Measurements from ENCODE around the gene OR1E2. TPM values are rescaled to one million over a fixed set of nuclear protein-coding genes. Genes with fewer than 3 reads are reported as not detected.
"Not testable (repeated sequence)": the region's sequence is repeated elsewhere in the genome, so short reads cannot be mapped to it uniquely, and the experiment has no call there.

Gene OR1E2
- not detected for total RNA-seq

DNA sequence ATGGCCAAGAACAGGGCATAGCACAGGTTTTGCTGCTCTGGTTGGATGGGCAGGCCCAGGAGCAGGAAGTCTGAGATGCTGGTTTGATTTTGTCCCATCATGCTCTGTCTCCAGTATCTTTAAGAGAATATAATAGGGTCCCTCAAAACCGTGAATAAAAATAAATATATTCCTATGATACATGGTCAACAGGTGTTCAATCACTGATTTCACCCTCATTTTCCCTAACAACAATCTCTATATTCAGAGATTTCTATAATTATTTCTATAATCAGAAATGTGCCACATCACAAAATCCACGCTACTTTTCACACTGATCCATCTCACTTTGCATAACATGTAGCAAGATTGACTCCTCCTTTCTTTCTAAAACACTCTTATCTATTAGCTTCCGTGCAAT is at the start of gene OR1E2:
Gene OR1E2, minus strand, starts transcription at position 101 of the 400 bp plus-strand sequence. Its CDS starts 0 bp downstream, at position 101.
- Histone ChIP-seq H3K4me1 (ENCODE audit: control insufficient read depth in 3 of 3, insufficient read depth in 3 of 3, low read length in 3 of 3) (no peaks in the 10 kb centered on the region), H3K9me3 (ENCODE audit: control insufficient read depth in 3 of 3, low read length in 3 of 3) (peaks cover 0 to 2% (median 0%) of the 10 kb centered on the region in 3 donors), H3K27ac (ENCODE audit: low read depth, low read length) (no peak within 1 kb of the TSS), H3K4me3 (ENCODE audit: low read length in 3 of 3) (no peak within 1 kb of the TSS), H3K27me3 (ENCODE audit: control insufficient read depth in 3 of 3, insufficient read depth in 3 of 3, low read length in 3 of 3) (no peaks in the 10 kb centered on the region), H3K9ac (ENCODE audit: low read depth in 1 of 3, low read length in 3 of 3) (no peak within 1 kb of the TSS), H3K36me3 (ENCODE audit: control insufficient read depth in 3 of 3, insufficient read depth in 3 of 3, low read length in 3 of 3) (no peaks in the 10 kb centered on the region)

GRCh38 chr17:3482852-3483251 is 49.2 kb upstream of the OR1E2 start:
- Histone ChIP-seq H3K9ac (ENCODE audit: low read depth in 1 of 3, low read length in 3 of 3) (no peak overlapping the region), H3K27ac (ENCODE audit: low read depth, low read length) (no peak overlapping the region), H3K4me1 (ENCODE audit: control insufficient read depth in 3 of 3, insufficient read depth in 3 of 3, low read length in 3 of 3) (no peaks in the 10 kb centered on the region), H3K36me3 (ENCODE audit: control insufficient read depth in 3 of 3, insufficient read depth in 3 of 3, low read length in 3 of 3) (peaks cover 0 to 5% (median 0%) of the 10 kb centered on the region in 3 donors), H3K27me3 (ENCODE audit: control insufficient read depth in 3 of 3, insufficient read depth in 3 of 3, low read length in 3 of 3) (no peaks in the 10 kb centered on the region), H3K4me3 (ENCODE audit: low read length in 3 of 3) (no peak overlapping the region), H3K9me3 (ENCODE audit: control insufficient read depth in 3 of 3, low read length in 3 of 3) (no peaks in the 10 kb centered on the region)

GRCh38 chr17:3479988-3480387 is 46.3 kb upstream of the OR1E2 start:
- H3K4me1 ChIP-seq (ENCODE audit: control insufficient read depth in 3 of 3, insufficient read depth in 3 of 3, low read length in 3 of 3), result peaks cover 0 to 3% (median 0%) of the 10 kb centered on the region in 3 donors
- H3K4me3 ChIP-seq (ENCODE audit: low read length in 3 of 3), result no peak overlapping the region
- H3K27ac ChIP-seq (ENCODE audit: low read depth, low read length), result no peak overlapping the region
- H3K9me3 ChIP-seq (ENCODE audit: control insufficient read depth in 3 of 3, low read length in 3 of 3), result no peaks in the 10 kb centered on the region
- H3K36me3 ChIP-seq (ENCODE audit: control insufficient read depth in 3 of 3, insufficient read depth in 3 of 3, low read length in 3 of 3), result peaks cover 0 to 5% (median 0%) of the 10 kb centered on the region in 3 donors
- no peak overlapping the region for H3K9ac ChIP-seq (ENCODE audit: low read depth in 1 of 3, low read length in 3 of 3)
- H3K27me3 ChIP-seq (ENCODE audit: control insufficient read depth in 3 of 3, insufficient read depth in 3 of 3, low read length in 3 of 3), result no peaks in the 10 kb centered on the region

DNA sequence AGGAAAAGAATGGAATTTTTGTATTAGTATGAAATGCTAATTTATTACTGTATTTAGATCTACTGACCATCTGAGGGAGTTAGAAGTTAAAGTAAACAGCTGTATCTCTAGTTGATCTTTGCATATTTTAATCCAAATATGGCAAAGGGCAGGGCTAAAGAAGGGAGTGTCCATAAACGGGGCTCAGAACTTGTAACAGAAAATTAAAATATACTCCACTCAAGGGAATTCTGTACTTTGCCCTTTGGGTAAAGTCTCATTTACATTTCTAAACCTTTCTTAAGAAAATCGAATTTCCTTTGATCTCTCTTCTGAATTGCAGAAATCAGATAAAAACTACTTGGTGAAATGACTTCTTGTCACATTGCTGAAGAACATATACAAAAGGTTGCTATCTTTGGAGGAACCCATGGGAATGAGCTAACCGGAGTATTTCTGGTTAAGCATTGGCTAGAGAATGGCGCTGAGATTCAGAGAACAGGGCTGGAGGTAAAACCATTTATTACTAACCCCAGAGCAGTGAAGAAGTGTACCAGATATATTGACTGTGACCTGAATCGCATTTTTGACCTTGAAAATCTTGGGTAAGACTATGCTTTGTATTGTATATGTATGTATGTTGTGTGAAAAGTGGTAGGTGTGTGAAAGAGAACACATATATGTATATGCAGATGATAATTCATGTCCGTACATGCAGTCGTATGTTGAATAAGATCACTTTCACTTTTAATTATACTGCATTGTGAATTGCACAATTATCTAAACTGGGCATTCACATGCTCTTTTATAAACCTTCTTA is 42.4 kb upstream of the OR1E2 start, which contains the start of gene ASPA:
Gene ASPA, plus strand, starts transcription at position 186 of the 799 bp plus-strand sequence. Its CDS starts 163 bp downstream, at position 349.
- Histone ChIP-seq H3K4me3 (ENCODE audit: low read length in 3 of 3) (peak within 1 kb of the TSS; percentile 64 to 92 (median 68)), H3K36me3 (ENCODE audit: control insufficient read depth in 3 of 3, insufficient read depth in 3 of 3, low read length in 3 of 3) (no peaks in the 10 kb centered on the region), H3K9me3 (ENCODE audit: control insufficient read depth in 3 of 3, low read length in 3 of 3) (no peaks in the 10 kb centered on the region), H3K27ac (ENCODE audit: low read depth, low read length) (peak within 1 kb of the TSS; percentile 69), H3K27me3 (ENCODE audit: control insufficient read depth in 3 of 3, insufficient read depth in 3 of 3, low read length in 3 of 3) (no peaks in the 10 kb centered on the region), H3K4me1 (ENCODE audit: control insufficient read depth in 3 of 3, insufficient read depth in 3 of 3, low read length in 3 of 3) (peaks cover 0 to 3% (median 0%) of the 10 kb centered on the region in 3 donors), H3K9ac (ENCODE audit: low read depth in 1 of 3, low read length in 3 of 3) (peak within 1 kb of the TSS; percentile 68 to 89 (median 75))

- H3K27me3 ChIP-seq (ENCODE audit: control insufficient read depth in 3 of 3, insufficient read depth in 3 of 3, low read length in 3 of 3), result no peaks in the 10 kb centered on the region
- H3K4me3 ChIP-seq (ENCODE audit: low read length in 3 of 3), result peak overlapping the region in 1 of 3 donors; percentile 92
- H3K9ac ChIP-seq (ENCODE audit: low read depth in 1 of 3, low read length in 3 of 3), result peak overlapping the region in 1 of 3 donors; percentile 68
- no peaks in the 10 kb centered on the region for H3K9me3 ChIP-seq (ENCODE audit: control insufficient read depth in 3 of 3, low read length in 3 of 3)
- H3K27ac ChIP-seq (ENCODE audit: low read depth, low read length), result peak overlapping the region; percentile 69
- H3K36me3 ChIP-seq (ENCODE audit: control insufficient read depth in 3 of 3, insufficient read depth in 3 of 3, low read length in 3 of 3), result no peaks in the 10 kb centered on the region
- H3K4me1 ChIP-seq (ENCODE audit: control insufficient read depth in 3 of 3, insufficient read depth in 3 of 3, low read length in 3 of 3), result peaks cover 0 to 3% (median 0%) of the 10 kb centered on the region in 3 donors
Observed at GRCh38 chr17:3475251-3475685, 41.6 kb upstream of the OR1E2 start.

- H3K36me3 ChIP-seq (ENCODE audit: control insufficient read depth in 3 of 3, insufficient read depth in 3 of 3, low read length in 3 of 3), result no peaks in the 10 kb centered on the region
- H3K9me3 ChIP-seq (ENCODE audit: control insufficient read depth in 3 of 3, low read length in 3 of 3), result no peaks in the 10 kb centered on the region
- no peak overlapping the region for H3K4me3 ChIP-seq (ENCODE audit: low read length in 3 of 3)
- H3K9ac ChIP-seq (ENCODE audit: low read depth in 1 of 3, low read length in 3 of 3), result no peak overlapping the region
- H3K27ac ChIP-seq (ENCODE audit: low read depth, low read length), result peak overlapping the region; percentile 69
- H3K4me1 ChIP-seq (ENCODE audit: control insufficient read depth in 3 of 3, insufficient read depth in 3 of 3, low read length in 3 of 3), result peaks cover 0 to 3% (median 0%) of the 10 kb centered on the region in 3 donors
- no peaks in the 10 kb centered on the region for H3K27me3 ChIP-seq (ENCODE audit: control insufficient read depth in 3 of 3, insufficient read depth in 3 of 3, low read length in 3 of 3)
Observed at GRCh38 chr17:3474212-3474611, 40.6 kb upstream of the OR1E2 start.

DNA sequence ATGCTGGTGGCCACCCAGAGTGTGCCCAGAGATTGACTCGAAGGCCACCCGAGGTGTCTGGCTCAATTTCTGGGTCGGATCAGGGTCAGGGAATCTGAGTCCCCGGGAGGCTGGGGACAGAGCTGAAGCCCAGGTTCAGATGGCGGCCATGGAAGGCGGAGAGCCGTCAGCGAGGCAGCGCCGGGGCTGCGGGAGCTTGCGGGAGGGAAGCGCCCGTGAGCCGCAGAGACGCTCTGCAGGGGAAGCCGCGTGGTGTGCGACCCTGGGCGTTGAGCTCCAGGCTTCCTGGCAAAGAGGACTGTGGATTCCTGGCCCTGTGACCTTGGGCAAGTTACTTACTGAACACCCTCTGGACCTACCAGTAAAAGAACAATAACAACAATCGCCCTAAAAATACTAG is 38.5 kb upstream of the OR1E2 start:
- H3K36me3 ChIP-seq (ENCODE audit: control insufficient read depth in 3 of 3, insufficient read depth in 3 of 3, low read length in 3 of 3), result no peaks in the 10 kb centered on the region
- H3K9me3 ChIP-seq (ENCODE audit: control insufficient read depth in 3 of 3, low read length in 3 of 3), result no peaks in the 10 kb centered on the region
- no peak overlapping the region for H3K27ac ChIP-seq (ENCODE audit: low read depth, low read length)
- peaks cover 0 to 3% (median 0%) of the 10 kb centered on the region in 3 donors for H3K4me1 ChIP-seq (ENCODE audit: control insufficient read depth in 3 of 3, insufficient read depth in 3 of 3, low read length in 3 of 3)
- no peak overlapping the region for H3K9ac ChIP-seq (ENCODE audit: low read depth in 1 of 3, low read length in 3 of 3)
- no peaks in the 10 kb centered on the region for H3K27me3 ChIP-seq (ENCODE audit: control insufficient read depth in 3 of 3, insufficient read depth in 3 of 3, low read length in 3 of 3)
- H3K4me3 ChIP-seq (ENCODE audit: low read length in 3 of 3), result no peak overlapping the region

DNA sequence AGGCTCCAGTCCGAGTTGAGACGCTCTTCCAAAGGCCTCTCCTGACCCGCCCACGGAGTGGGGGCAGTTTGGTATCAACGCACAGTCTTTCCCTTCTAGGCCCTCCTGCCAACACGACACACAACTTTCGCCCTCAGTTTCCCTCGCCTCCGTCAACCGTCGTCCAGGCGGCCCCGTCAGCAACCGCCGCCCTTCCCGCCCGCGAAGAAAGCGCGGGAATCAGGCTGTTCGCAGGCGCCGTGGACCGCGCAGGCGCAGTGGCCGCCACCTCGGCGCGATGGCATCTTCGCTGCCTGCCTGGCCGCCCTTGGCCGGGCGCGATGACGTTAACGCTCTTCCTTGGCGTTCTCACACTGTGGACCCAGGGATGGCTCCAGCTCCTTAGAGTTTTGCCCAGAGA is 38.0 kb upstream of the OR1E2 start, which contains the start of gene SPATA22:
Gene SPATA22, minus strand, starts transcription at position 221 of the 400 bp plus-strand sequence. CDS start 2,494 bp downstream, outside the sequence.
- Histone ChIP-seq H3K27ac (ENCODE audit: low read depth, low read length) (no peak within 1 kb of the TSS), H3K9me3 (ENCODE audit: control insufficient read depth in 3 of 3, low read length in 3 of 3) (no peaks in the 10 kb centered on the region), H3K9ac (ENCODE audit: low read depth in 1 of 3, low read length in 3 of 3) (no peak within 1 kb of the TSS), H3K27me3 (ENCODE audit: control insufficient read depth in 3 of 3, insufficient read depth in 3 of 3, low read length in 3 of 3) (no peaks in the 10 kb centered on the region), H3K36me3 (ENCODE audit: control insufficient read depth in 3 of 3, insufficient read depth in 3 of 3, low read length in 3 of 3) (no peaks in the 10 kb centered on the region), H3K4me3 (ENCODE audit: low read length in 3 of 3) (no peak within 1 kb of the TSS), H3K4me1 (ENCODE audit: control insufficient read depth in 3 of 3, insufficient read depth in 3 of 3, low read length in 3 of 3) (peaks cover 0 to 3% (median 0%) of the 10 kb centered on the region in 3 donors)

GRCh38 chr17:3469529-3469928 is 35.9 kb upstream of the OR1E2 start:
- Histone ChIP-seq H3K27ac (ENCODE audit: low read depth, low read length) (no peak overlapping the region), H3K9me3 (ENCODE audit: control insufficient read depth in 3 of 3, low read length in 3 of 3) (no peaks in the 10 kb centered on the region), H3K36me3 (ENCODE audit: control insufficient read depth in 3 of 3, insufficient read depth in 3 of 3, low read length in 3 of 3) (no peaks in the 10 kb centered on the region), H3K4me3 (ENCODE audit: low read length in 3 of 3) (no peak overlapping the region), H3K4me1 (ENCODE audit: control insufficient read depth in 3 of 3, insufficient read depth in 3 of 3, low read length in 3 of 3) (no peaks in the 10 kb centered on the region), H3K9ac (ENCODE audit: low read depth in 1 of 3, low read length in 3 of 3) (no peak overlapping the region), H3K27me3 (ENCODE audit: control insufficient read depth in 3 of 3, insufficient read depth in 3 of 3, low read length in 3 of 3) (no peaks in the 10 kb centered on the region)

- H3K27ac ChIP-seq (ENCODE audit: low read depth, low read length); H3K9ac ChIP-seq (ENCODE audit: low read depth in 1 of 3, low read length in 3 of 3); H3K4me1 ChIP-seq (ENCODE audit: control insufficient read depth in 3 of 3, insufficient read depth in 3 of 3, low read length in 3 of 3); H3K27me3 ChIP-seq (ENCODE audit: control insufficient read depth in 3 of 3, insufficient read depth in 3 of 3, low read length in 3 of 3); H3K36me3 ChIP-seq (ENCODE audit: control insufficient read depth in 3 of 3, insufficient read depth in 3 of 3, low read length in 3 of 3); H3K4me3 ChIP-seq (ENCODE audit: low read length in 3 of 3); H3K9me3 ChIP-seq (ENCODE audit: control insufficient read depth in 3 of 3, low read length in 3 of 3): not testable (repeated sequence)
Observed at GRCh38 chr17:3466355-3466754, 32.7 kb upstream of the OR1E2 start.
